Measurements from ENCODE around the gene ATP6V1E1. TPM values are rescaled to one million over a fixed set of nuclear protein-coding genes. Genes with fewer than 3 reads are reported as not detected.

Gene ATP6V1E1
- total and polyA plus RNA-seq, 9 of the 15 experiments (the other 6 are each of a cell fraction or from before 2014, with no cell fraction given), result 122 to 249 (median 179) TPM

GRCh38 chr22:17638432-17639246 lies 10.1 kb upstream of the ATP6V1E1 start, which contains the start of gene BCL2L13 (continued):
- no peak for TF ChIP-seq YBX1 (IDR thresholded peaks at IDR 0.05)
- no peak for TF ChIP-seq MYBL2 (IDR thresholded peaks at IDR 0.05; ENCODE audit: low read depth)
- no peak for TF ChIP-seq MYBL2 (CRISPR knock-in tag; IDR thresholded peaks at IDR 0.05; ENCODE audit: borderline replicate concordance)
- TF ChIP-seq ID3 (CRISPR knock-in tag; IDR thresholded peaks at IDR 0.05), result no peak
- 0 out of 2 replicates have a peak, but pooled peaks have one; percentile 33 for TF ChIP-seq ID3 (tag; IDR thresholded peaks at IDR 0.05)
- no peak; the same call in 1 of the 2 replicates for TF ChIP-seq ZBTB1 (CRISPR knock-in tag; IDR thresholded peaks at IDR 0.05; ENCODE audit: borderline replicate concordance, low read depth)
- peak in 1 of 2 experiments; percentile 60; a peak in 2 of 4 replicates for TF ChIP-seq FOXA3 (CRISPR knock-in tag; conservative IDR thresholded peaks at IDR 0.05 in 1 of 2, IDR thresholded peaks at IDR 0.05 in 1 of 2)
- TF ChIP-seq ZNF165 (CRISPR knock-in tag; IDR thresholded peaks at IDR 0.05; ENCODE audit: borderline replicate concordance), result no peak
- no peak; the same call in 1 of the 2 replicates for TF ChIP-seq ATF1 (CRISPR knock-in tag; IDR thresholded peaks at IDR 0.05)
- peak; percentile 98 for TF ChIP-seq ATF1 (tag; IDR thresholded peaks at IDR 0.05)
- peak; percentile 80 for TF ChIP-seq THAP7 (CRISPR knock-in tag; IDR thresholded peaks at IDR 0.05)
- TF ChIP-seq ZNF75A (CRISPR knock-in tag; IDR thresholded peaks at IDR 0.05), result no peak
- TF ChIP-seq HEY1 (CRISPR knock-in tag; IDR thresholded peaks at IDR 0.05; ENCODE audit: borderline replicate concordance), result no peak; the same call in 1 of the 2 replicates
- peak in 1 of 2 experiments; percentile 52; a peak in 1 of 4 replicates for TF ChIP-seq TBL1XR1 (IDR thresholded peaks at IDR 0.05; ENCODE audit: low read length in 2 of 2)
- TF ChIP-seq RBFOX2 (IDR thresholded peaks at IDR 0.05; ENCODE audit: low read depth, low read length), result peak; percentile 100
- TF ChIP-seq ZNF232 (CRISPR knock-in tag; IDR thresholded peaks at IDR 0.05), result no peak
- TF ChIP-seq FOXA1 (IDR thresholded peaks at IDR 0.05; ENCODE audit: borderline replicate concordance), result no peak
- TF ChIP-seq ZNF551 (CRISPR knock-in tag; IDR thresholded peaks at IDR 0.05), result no peak
- no peak; the same call in 1 of the 2 replicates for TF ChIP-seq SMARCA5 (IDR thresholded peaks at IDR 0.05)
- no peak for TF ChIP-seq KLF6 (CRISPR knock-in tag; IDR thresholded peaks at IDR 0.05; ENCODE audit: borderline replicate concordance)
- 0 out of 2 replicates have a peak, but pooled peaks have one; percentile 11 for TF ChIP-seq ZNF133 (CRISPR knock-in tag; IDR thresholded peaks at IDR 0.05)
- no peak for TF ChIP-seq NFE2 (IDR thresholded peaks at IDR 0.05; ENCODE audit: low read depth)
- TF ChIP-seq PHB (CRISPR knock-in tag; IDR thresholded peaks at IDR 0.05), result no peak; the same call in 1 of the 2 replicates
- no peak for TF ChIP-seq ZNF280A (IDR thresholded peaks at IDR 0.05; ENCODE audit: low read depth, partially characterized antibody)
- peak; percentile 80; the same call in 1 of the 2 replicates for TF ChIP-seq MBD2 (IDR thresholded peaks at IDR 0.05; ENCODE audit: borderline replicate concordance, low read depth)
